ENCODE results near the gene GTF2A1.

The GTF2A1 gene

GRCh38 chr14:81129242-81129641 lies 91.5 kb downstream of the GTF2A1 start:
- DNase-seq: no peak

- DNase-seq: no peak
These were observed 93.0 kb downstream of the GTF2A1 start for GRCh38 chr14:81127785-81128184.

- DNase-seq: no peak
These were observed 95.2 kb downstream of the GTF2A1 start for GRCh38 chr14:81125536-81125935.

Measured in NCI-H446 treated with DMSO at 0.1 percent for 48 hours (cell line).